HG03558 (cell line): ENCODE measurements around the gene PDE7B.

Experiments
- ATAC-seq: cut with Tn5 transposase; IDR thresholded peaks from one replicate; pipeline ENCODE4 v1.9.1; 2021; ENCODE audit warnings: moderate number of reproducible peaks; ENCODE audit not compliant: unreplicated experiment; ENCODE audit errors: extremely low read depth

The PDE7B gene

DNA sequence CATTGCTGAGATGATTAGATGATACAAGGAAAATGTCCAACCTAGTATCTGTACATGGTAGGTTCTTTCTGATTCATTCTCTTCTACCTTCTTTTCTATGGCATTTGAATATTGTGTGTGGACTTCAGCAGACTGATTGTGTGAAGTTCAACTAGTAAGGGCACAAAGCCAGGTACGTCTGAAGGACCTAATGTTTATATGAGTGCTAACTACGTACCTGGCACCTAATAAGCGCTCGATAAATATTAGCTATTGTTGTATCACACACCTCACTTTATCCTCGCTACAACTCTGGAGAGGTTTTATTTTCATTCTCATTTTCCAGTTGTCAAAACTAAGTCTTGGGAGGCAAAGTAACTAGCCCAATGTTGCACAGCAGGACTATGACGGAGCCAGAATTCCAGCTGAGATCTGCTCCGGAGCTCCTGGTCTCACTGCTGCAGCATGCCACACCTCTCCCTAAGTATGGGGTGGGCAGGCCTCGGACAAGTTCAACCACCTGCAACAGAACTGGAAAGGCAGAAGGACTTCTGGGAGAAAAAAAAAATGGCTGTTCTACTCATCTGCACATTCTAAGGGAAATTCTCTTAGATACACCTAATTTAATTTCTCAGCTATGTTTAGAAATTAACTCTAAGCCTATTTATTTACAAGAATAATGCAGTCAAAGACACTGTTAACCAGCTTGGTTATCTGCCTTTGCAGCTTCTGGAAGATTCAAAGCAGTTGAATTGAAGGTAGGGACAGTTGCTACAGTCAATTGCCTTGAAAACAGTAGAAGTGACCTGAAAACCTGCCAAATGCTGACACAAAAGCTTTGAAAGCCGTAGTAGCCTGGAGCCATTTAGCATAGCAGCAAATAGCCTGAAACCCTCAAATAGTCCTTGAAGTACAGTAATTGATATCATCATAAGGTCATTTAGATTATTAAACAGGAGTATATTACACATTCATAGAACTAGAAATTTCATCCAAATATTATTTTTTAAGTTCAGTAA lies 165.0 kb downstream of the PDE7B start:
- ATAC-seq: no peak

DNA sequence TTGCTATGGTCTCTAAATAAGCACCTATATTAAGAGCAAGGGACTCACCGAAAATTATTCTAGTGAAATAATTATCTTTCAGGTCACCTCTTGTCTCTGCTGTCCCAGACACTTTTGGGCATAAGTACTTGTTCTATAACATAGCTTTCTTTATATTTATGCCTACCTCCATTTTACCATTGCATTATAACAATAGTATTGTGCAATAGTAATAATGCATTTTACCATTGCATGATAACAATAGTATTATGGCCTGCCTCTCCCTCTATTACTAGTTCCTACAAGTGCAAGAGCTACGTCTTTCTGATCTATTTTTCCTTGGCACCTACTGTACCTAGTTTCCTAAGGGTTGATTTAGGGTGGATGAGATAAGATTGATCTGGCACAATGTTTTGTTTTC lies 169.2 kb downstream of the PDE7B start:
- no peak for ATAC-seq

DNA sequence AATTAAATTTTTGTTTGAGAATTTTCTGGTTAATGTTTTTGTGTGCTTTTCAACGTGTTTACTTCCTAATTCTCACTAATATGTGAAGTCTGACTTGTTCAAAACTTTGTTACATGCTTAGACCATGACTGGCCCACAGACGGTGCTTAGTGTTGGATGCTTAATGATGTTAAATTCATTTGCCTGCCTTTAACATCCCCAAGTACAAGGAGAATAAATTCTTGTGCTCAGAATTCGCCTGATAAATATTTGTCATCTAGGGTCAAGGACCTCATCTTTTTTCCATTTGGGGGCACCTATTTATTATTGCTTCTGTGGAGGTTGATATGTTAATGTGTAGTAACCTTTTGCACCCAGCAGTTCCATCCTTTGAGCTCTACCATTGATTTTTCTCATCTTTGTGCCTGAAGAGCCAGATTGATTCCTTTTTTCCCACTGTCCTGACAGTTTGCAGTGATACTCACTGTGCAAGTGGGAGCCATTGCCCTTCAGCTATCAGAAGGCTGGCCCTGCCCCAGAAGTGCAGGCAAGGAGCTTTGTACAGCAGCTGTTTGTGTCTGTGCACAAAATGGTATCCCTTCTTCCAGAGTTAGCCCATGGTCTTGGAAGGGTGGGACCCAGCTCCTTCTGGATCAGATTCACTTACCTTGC lies 170.8 kb downstream of the PDE7B start:
- ATAC-seq: no peak

DNA sequence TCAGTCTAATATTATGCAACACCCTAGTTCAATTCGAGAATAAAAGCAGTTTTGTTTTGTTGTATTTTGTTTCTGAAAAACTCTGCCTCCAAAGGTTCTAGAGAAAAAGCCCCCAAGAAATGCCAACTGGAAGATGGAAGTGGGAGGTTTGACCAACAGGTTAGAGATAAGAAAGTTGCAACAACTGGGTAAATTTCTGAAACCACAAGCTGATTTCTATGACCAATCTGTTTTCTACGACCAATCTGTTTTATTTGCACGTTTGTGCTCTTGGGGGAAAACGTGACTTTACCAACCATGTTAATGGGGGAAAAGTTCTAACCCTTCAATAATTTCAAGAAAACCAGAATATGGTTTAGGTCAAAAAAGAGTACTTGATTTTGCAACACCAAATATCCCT lies 173.2 kb downstream of the PDE7B start:
- no peak for ATAC-seq

- no peak for ATAC-seq
These were observed 174.2 kb downstream of the PDE7B start for GRCh38 chr6:136025736-136026135.

- ATAC-seq: no peak
These were observed 178.6 kb downstream of the PDE7B start for GRCh38 chr6:136030131-136030530.

DNA sequence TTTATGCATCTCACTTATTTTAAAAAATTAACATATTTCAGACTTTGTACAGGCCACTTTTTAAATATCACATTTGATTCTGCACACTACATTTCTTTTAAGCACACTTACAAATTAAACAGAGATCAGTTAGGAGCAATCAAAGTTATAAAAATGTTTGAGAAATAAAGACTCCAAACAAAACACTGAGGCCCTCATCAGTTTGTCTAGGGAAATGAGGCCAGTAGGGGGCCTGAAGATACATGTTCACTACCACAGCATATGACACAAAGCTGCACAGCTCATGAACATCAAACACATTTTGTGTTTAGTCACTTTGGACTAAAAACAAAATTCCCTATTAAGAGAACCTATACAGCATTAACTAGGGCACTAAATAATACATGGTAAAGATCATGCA lies 180.5 kb downstream of the PDE7B start:
- no peak for ATAC-seq

DNA sequence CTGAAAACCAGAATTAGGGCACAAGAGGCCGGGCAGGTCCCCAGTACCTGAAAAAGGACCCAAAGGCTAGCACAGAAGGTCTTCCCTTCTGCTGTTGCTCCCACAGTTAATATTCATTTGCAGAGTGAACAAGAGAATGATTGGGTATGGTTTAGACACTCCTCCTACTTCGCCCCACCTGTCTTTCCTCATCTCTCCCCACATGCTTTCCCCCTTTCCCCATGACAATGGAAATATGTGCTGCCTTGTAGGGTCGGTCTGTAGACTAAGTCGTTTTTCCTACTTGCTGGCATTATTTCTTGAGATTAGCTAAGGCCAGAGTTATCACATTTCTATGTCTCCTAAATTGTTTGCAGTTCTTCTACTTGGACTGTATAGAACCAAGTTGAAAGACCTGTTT lies 181.9 kb downstream of the PDE7B start:
- no peak for ATAC-seq

DNA sequence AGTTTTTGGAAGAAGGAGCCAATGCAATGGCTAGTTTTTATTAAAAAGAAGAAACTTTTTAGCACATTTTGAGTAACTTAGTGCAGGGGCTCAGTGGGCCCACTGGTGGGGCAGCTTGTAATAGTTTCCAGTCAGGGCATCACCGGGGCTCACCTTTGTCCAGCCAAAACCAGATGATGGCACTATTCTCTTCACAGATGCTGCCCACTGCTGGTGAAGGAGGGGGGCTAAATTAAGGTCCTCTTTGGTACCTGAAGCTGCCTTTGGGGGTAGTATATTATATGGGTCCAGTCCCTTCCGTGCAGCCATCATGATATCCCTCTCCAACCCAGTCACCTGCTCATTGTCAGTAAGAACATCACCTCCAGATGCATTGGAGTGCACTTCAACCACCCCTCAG lies 182.9 kb downstream of the PDE7B start:
- ATAC-seq: no peak

DNA sequence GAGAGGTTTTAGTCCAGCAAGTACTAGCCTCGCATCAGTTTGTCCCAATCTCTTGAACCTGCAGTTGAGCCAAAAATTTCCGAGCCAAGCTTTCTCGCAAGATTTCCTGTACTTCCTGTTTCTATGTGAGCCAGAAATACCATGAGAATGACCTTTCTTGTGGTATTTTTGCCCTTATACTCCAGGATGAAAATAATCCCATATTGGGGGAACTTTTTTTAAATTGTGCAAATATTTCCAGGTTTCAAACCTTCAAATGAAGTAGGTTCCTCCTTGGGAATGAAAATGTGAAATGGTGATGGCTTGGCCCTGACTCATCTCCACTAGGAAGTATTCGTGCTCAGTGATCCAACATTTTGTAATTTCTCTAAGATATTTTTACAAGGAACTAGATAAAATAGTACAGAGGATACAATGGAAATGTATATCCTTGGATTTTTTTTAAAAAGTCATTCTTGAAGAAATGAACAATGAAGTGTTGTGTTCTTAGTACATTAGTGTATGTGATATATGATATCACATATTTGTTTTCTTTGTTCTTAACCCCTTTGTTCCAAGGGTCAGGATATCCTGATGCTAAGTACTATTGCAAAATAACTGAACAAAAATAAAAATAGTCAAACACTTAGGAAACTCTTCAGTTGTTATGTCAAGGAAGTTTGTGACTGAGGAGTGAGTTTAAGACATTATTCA lies 184.0 kb downstream of the PDE7B start:
- ATAC-seq: no peak

GRCh38 chr6:136036071-136036380 lies 184.5 kb downstream of the PDE7B start:
- ATAC-seq: no peak

- no peak for ATAC-seq
These were observed 185.1 kb downstream of the PDE7B start for GRCh38 chr6:136036601-136037000.

DNA sequence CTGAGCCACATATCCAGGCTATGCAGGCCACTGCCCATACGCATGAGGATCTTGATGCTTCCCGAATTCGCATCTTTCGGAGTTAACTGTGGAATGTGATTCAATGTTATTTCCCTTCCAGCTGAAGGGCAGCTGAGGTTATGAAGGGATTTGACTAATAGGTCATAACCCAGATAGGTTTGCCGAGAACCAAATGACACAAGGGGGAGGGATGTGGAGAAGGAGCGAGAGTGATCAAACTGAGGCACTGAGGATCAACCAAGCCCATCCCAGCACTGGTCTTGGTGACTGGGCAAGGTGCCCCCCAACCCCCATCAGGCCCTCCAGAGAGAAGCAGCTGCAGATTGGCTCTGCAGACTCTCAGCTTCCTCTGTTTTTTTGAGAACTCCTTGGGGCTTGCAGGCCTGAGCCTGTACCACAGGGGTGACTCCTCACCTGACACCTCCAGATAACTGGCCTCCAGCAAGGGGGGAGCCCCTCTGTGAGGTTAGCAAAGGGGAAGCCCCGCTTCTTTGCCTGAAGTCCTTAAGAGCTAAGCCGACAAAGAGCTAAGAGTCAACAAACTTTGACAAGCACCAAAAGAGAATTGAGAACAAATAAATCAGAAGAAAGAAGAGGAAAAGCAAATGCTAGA lies 185.9 kb downstream of the PDE7B start:
- ATAC-seq: no peak

GRCh38 chr6:136037876-136038460 lies 186.5 kb downstream of the PDE7B start:
- no peak for ATAC-seq

GRCh38 chr6:136038531-136038930 lies 187.0 kb downstream of the PDE7B start:
- ATAC-seq: no peak

DNA sequence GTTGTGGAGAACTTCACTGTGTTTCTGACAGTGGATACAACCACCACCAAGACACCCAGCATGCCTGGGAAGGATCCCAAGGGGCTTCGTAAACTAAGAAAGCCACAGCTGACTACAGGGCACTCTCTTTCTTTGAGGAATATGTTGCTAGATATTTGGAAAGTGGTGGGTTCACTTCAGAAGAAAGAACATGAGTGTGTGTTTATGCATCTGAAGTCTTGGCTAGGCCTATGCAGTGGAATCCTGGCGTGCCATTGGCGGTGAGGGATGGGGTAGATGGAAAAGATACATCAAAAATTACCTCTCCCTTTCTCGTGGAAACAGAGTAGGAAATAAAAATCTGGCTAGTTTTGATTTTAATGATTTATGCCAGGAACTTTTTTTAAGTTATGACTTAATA lies 187.7 kb downstream of the PDE7B start:
- ATAC-seq: no peak

GRCh38 chr6:136050475-136050874 lies 199.0 kb downstream of the PDE7B start:
- no peak for ATAC-seq

DNA sequence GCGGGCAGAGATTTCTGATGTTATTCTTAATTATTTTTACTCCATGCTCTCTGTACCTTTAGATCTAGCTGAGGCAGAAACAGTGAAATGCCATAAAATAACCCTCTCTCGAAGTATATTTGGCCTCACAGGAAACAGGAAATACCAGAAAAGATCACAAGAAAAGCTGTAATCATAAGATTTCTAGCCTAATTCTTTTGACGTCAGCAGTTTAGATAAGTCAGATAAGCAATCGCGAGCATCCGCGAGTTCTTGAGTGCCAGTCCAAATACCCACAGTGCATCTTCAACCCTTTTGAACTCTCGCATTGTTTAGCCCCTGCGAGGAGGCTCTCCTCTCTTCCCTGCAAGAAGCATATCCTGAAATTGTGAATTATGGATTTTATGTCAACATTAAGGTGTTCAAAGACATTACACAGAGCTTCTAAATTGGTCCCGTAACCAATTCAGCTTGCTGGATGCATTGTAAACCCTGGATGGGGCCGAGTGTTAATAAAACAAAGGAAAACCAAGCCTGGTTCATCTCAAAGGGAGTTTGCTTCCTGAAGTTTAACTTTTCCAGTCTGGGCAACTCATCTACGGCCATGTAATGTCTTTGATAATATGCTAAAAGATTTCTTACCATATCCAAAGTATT lies 199.8 kb downstream of the PDE7B start:
- ATAC-seq: no peak

- ATAC-seq: no peak
These were observed 200.5 kb downstream of the PDE7B start for GRCh38 chr6:136052031-136052430.

GRCh38 chr6:136058852-136059251 lies 207.4 kb downstream of the PDE7B start:
- no peak for ATAC-seq
